Measurements from ENCODE around the gene CCNDBP1.
"Not testable (repeated sequence)": the region's sequence is repeated elsewhere in the genome, so short reads cannot be mapped to it uniquely, and the experiment has no call there.

The CCNDBP1 gene

DNA sequence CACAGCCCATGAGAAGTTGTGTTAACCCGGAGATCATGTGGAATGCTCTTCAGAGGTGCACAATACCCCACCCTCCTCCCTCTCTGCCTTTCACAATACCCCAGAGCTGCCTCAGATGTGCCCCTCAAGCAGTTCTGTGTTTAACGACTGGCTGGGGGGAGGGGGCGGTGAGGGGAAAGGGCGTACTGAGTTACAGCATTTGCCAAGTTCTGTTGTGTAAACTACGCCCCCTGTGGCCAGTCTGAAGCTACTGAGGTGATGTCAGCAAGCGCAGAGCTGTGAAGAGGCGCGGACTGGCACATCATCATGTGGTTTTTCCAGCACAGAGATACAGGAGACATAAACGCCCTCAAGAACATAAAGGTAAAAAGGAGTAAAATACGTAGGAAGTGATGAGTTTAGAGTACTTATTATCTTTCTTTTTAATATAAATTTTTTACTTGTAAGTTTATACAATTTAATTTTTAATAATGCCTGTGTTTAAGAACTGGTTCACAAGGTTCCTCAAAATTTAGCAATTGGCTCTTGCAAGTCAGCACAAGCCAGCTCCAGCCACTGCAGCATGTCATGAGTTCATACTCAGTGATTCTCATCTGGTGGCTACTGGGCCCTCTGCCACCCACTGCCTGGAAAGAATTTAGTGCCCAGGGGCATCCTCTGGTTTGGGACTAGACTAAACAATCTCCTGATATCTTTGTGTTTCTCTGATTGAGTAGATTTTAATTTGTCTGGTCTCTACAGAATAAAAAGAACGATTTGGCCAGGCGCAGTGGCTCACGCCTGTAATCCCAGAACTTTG, 33.9 kb downstream of the CCNDBP1 start:
- DNase-seq, result no peak

DNA sequence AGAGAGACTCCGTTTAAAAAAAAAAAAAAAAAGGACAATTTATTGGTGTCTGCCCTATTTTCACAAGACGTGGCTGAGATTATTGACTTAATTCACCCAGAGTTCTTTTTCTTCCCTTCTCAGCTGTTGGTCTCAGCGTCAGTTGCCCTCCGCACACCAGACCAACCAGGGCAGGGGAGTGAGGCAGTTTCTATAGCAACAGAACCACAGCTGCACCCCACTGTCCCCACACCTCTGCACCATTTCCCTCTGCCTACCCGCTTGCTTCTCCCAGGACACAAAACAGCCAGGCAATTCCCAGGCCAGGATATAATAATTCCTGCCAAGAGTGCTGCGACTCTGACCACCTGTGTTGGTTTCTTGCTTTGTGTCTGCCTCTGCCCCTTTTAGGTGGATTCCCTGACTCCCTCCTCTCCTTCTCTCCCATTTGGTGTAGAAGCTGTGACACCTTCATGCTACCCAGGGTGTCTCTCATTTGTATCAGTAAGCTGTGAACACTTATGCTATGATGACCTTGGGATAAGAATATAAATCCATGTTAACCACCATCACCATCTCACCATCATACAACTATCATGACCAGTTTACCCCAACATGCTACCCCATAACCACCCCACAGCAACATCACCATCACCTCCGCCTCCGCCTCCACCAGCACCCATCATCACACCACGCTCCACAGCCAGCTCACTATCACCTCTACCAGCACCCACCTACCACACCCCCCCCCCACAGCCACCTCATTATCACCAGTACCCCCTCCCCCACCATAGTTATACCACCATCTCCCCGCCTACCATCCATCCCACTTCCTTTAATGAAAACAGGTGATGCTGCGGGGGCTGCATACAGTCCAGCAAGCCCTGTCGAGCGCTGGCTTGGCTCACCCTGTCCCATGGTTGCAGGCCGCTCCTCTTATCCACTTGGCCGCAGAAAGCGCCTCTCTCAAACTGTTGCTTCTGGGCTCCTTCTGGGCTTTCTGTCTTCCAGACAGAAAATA, 35.0 kb downstream of the CCNDBP1 start:
- DNase-seq, result no peak

DNA sequence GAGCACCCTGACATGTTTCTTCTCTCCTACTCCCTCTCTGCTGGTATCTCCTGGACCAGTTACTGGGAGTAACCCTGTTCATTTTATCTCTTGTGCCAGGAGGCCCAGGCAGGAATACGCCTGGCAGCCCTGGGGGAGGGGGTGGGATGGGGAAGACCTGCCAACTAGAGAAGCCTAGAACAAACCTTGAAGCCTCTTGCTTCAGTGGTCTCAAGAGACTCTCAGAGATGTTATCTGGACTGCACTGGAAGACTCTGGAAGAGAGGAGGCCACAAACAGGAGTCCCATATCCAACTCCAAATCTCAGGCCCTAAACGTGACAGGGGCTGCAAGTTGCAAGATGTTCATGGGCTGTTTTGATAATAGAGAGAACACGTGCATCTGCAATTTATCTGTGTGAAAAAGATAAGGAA, 35.8 kb downstream of the CCNDBP1 start, which contains the start of gene EPB42:
Gene EPB42, minus strand, starts transcription at position 28 of the 413 bp plus-strand sequence. CDS start 193 bp downstream, outside the sequence.
- no peak for DNase-seq

DNA sequence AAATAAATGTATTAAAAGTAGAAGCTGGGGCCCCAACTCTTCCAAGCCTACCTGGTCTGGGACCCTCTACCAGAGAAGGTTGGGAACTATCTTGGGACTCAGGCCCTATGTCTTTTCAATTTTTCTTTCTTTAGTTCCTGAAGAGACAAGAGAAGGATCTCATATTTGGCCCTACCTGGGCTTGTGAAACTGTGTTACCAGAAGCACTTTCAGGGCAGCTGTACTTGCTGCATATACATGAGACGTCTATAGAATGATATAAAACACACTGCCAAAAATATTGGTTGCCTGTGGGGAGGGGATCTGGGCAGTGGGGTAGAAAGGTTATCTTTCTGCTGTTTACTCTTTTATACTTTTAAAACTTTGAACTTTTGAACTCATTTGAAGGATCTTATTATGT, 36.2 kb downstream of the CCNDBP1 start:
- no peak for DNase-seq

DNA sequence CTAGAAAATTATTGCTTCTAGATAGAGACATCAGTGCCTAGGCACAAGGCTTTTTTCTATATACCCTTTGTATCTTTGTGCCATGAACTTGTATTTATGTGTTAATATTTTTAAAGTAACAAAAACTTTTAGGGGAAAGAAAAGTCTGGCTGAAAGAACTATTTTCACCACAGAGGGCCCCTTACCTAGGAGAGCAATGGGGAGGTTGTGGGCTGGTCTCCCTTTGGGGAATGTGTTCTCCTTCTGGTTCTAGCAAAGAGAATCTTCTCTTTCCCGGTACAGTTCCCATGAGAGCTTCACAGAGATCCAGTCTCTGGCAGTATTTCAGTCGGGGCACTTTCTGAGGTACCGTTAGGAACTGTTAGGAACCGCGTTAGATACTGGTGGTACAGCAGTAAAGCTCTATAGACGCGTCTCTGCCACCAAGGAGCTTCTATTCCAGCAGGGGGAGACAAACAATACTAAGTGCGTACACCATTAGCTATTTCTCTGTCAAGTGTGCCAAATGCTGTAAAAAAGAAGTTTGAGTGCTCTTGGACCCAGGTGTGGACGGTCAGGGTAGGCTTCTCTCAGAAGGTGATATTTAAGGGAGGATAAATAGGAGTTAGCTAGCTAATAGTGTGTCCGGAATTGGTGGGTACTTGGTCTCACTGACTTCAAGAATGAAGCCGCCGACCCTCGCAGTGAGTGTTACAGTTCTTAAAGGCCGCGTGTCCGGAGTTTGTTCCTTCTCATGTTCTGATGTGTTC, 40.2 kb downstream of the CCNDBP1 start:
- DNase-seq, result peak; percentile 18 to 19

DNA sequence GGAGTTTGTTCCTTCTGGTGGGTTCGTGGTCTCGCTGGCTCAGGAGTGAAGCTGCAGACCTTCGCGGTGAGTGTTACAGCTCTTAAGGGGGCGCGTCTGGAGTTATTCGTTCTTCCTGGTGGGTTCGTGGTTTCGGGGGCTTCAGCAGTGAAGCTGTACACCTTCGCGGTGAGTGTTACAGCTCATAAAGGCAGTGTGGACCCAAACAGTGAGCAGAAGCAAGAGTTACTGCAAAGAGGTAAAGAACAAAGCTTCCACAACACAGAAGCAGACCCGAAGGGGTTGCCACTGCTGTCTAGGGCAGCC, 40.7 kb downstream of the CCNDBP1 start:
- DNase-seq, result not testable (repeated sequence)

DNA sequence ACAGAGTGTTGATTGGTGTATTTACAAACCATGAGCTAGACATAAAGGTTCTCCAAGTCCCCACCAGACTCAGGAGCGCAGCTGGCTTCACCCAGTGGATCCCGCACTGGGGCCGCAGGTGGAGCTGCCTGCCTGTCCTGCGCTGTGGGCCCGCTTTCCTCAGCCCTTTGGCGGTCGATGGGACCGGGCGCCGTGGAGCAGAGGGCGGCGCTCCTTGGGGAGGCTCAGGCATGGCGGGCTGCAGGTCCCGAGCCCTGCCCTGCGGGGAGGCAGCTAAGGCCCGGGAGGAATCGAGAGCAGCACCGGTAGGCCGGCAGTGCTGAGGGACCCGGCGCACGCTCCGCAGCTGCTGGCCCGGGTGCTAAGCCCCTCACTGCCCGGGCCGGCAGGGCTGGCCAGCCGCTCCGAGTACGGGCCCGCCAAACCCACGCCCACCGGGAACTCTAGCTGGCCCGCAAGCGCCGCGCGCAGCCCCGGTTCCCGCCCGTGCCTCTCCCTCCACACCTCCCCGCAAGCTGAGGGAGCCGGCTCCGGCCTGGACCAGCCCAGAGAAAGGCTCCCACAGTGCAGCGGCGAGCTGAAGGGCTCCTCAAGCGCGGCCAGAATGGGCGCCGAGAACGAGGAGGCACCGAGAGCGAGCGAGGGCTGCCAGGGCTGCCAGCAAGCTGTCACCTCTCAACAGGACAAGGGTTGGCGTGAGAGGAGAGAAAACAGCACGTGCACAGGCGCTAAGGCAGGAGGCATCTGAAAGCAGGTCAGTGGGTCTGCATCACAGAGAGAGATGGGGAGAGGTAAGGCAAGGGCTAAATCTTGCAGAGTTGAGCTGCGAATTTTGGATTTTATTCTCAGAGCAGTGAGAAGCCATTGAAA, 41.5 kb downstream of the CCNDBP1 start:
- DNase-seq, result no peak

DNA sequence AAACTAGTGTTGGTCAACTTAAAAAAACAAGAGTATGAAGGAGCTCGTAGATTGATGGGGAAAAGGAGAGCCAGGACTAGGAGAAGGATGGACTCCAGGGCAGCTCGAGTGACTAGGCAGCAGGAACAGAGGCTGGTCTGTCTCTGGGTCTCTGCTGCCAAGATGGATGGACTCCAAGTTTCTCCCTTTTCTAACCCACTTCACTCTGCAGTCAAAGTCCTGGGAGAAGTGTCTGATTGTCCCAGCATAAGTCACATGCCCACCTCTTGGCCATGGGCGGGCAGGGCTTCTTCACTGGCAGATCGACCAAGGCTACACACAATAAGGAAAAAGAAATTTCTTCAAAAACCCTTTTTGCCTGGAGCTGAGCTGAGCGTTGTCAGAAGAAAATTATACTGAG, 44.8 kb downstream of the CCNDBP1 start:
- no peak for DNase-seq

DNA sequence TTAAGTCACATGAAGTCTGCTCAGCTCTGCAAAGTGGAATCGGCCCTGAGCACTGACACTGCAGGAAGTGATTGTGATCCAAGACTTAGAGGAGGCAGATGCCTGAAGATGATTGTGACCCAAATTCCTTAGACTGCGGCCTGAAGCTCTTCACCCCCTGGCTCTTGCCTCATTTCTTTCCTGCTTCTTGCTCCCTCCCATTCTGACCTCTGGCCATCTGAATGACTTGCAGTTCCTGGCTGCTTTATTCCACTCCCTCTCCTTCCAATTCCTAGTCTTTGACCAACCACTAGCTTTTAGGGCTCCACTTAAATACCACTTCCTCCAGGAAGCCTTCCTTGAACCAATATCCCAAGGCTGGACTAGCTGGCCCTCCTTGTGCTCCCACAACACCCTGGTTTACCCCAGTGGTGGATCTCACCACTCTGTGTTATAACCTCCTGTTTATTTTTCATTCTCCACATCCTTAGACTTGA, 45.5 kb downstream of the CCNDBP1 start:
- no peak for DNase-seq

DNA sequence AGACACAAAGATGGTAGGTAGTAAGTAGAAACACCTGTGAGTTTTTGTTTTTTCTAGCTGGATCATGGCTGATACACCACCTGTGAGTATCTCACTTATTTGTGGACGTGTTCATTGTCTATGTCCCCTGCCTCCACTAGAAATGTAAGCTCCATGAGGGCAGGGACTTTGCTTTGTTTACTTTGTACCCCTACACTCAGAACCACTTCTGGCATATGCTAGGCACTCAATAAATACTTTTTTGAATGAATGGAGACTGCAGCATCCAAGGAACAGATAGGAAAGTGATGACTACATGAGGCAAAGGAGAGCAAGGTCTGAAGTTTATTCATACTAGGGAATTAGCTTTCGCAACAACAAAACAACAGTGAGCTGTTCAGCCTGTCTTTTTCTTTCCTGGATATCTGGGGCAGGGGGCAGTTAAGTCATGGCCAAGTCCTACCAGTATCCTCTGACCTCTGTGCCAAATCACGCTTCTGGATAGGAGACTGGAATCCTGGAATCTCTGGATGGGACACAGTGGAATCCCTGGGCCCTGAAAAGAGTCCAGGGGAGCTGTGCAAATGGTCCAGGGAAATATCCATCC, 47.2 kb downstream of the CCNDBP1 start:
- DNase-seq, result no peak

DNA sequence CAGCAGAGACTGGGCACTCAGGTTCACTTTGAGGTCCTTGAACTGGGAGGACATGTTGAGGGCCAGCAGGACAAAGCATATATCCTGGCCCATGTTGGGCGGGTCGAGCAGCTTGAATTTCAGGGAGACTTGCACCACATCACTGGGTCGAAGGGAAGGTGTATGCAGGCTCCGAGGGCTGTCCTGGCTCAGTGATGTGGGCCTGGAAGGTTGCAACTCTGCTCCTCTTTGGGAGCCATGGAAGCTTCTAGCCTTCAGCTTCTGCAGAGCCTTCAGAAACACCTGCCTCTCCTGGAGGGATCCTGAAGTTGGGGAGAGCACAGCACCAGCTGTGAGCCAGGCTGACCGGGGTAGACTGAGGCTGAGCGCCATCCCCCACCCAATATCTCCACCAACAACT, 50.3 kb downstream of the CCNDBP1 start:
- DNase-seq, result no peak

DNA sequence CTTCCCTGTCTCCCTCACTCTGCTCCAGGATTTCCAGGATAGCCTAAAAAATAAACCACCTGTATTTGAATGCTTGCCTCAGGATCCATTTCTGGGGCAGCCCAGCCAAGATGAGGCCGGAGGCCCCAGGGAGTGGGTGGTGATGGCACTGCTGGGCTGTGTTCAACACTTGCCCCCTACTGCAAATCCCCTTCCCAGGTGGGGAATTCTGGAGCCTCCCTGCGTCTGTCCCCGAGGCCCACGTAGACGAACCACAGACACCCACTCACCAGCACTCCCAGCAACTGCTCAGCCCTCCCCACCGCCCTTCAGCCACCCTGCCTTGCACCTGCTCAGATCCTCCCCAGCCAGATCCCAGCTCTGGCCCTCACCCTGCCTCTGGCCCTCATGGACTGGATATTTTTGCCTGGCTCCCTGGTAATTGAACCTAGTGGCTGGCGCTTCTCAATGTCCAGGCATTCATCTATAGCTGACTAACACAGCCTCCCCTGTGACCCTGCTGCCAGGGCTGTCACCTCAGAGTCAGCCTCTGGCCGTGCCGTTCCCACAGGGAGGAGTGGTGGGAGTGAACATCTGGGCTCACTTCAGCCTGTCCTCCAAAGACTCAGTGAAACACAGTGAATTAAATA, 52.8 kb downstream of the CCNDBP1 start:
- no peak for DNase-seq

DNA sequence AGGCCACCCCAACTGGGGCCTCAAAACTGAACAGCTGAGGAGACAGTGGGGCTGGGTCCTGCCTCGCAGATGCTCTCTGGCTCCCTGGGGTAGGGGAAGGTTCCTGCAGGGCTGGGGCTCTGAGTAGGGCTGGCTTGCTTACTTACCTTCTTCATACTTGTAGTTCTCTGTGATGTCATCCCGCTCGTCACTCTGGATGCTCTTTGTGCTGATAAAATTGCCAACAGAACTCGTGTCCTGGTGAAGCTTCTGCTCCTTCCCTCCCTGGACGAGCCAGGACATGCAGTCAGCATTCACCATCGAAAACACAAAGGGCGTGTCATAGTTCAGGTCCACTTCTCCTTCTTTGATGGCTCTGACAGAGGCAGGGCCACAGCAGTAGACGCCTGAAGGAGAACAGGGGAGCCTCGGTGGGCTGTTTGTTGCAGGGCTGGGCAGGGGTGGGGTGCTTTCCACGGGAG, 53.5 kb downstream of the CCNDBP1 start:
- DNase-seq, result no peak

DNA sequence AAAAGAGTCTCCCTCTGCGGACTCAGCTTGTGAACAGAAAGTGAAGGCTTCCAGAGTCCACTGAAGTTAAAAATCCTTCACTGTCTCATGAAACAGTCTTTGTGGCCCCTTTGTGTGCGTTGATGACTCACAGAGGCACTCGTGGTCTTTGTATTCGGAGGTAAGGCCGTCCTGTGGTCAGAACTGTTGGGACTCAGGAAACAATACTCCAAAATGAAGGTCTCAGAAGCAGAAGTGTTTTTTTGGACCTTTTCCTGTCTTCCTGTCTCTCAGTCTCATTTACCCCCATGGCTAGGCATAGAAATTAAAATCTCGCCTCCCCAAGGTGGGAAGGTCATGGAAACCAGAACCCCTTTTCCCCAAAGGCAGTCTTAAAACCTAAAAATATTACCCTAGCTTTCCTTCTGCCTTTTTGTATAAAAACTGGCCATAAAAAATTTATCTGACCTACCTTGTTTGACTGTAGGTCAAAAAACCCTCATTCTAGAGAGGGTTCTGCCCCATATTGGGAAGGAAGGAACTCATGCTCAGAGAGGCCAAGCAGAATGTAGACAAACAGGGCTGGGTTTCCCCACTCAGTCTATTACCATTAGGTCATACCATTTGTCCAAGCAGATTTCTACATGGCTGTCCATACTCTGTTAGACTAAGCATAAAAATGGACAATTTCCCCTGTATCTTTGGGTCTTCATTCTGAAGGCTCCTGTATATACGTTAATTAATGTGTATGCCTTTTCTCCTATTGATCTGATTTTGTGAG, 54.7 kb downstream of the CCNDBP1 start:
- DNase-seq, result no peak

DNA sequence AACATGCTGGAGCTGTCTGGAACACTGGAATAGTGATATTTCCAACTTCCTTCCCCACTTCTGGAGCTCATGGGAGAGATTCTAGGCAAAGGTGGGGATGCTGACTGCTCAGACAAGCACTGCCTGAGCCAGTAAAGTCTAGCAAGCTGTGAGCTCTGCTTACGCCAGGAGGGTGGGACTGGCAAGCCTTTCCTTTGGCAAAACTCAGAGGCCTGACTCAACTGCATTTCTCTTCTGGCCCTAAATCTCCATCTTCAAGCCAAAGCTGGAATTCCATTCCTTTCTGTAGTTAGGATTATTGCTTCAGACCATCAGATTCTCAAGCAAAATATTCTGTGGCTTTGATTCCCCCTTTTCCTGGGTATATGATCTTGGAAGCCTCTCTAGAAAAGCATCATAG, 55.9 kb downstream of the CCNDBP1 start:
- DNase-seq, result no peak

DNA sequence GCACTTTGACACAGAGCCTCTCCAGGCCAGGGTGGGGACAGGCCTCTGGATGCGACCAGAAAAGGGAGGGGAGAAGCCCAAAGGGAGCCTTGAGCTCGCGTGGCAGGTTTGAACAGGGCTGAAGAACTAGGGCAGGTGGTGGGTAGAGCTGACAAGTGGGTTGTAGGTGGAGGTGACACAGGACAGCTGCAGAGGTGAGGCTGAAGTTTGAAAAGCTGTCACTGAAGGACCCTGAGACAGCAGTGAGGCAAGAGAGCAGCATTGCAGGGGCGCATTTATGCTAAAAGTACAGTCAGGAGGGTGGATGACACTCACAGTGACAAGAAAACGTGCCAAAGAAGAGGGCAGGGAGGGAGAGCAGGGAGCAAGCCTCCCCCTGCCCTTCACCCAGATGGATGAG, 57.4 kb downstream of the CCNDBP1 start:
- no peak for DNase-seq

DNA sequence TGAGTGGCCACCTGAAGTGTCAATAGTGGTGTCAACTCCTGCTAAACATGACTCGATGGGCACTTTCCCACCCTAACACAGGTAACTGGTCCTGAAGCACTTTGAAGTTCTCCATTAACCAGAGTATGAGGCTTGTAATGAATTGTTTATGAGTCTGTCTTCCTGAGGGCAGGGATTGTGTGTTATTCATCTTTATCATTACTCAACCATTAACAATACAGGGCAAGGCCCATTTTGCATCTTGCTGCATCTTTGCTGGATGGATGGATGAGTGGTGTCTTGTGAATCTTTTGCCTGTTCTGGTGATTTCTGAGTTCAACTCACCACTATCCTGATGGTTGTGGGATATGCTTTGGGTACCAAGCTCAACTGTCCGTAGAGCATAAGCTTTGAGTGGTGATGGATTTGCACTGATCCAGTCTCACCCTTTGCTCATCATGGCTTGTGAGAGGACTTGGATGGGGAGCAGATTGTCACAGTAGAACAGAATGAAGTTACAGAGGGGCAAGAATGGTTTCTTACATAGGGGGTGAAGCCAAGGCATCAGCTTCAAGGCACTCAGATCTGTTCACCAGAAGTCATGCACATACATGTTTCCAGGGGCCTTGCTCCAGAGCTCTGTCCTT, 57.9 kb downstream of the CCNDBP1 start:
- DNase-seq, result no peak

DNA sequence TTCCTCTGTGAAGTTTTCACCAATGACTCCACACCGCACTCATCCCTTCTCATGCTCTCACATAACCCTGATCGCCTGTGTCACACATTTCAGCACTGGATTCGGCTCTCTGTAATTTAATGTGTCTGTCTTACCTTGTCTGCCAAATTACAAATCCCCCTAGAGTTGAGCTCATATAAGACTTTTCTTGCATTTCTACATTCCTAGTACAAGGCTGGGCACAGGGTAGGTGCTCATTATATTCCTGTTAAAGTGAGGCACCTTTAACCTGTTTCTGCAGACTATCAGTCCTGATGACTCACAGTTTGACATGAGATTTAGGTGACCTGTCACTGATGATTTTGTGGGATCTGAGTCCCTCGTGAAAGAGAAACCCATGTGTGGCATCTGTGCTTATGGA, 58.9 kb downstream of the CCNDBP1 start:
- DNase-seq, result no peak

DNA sequence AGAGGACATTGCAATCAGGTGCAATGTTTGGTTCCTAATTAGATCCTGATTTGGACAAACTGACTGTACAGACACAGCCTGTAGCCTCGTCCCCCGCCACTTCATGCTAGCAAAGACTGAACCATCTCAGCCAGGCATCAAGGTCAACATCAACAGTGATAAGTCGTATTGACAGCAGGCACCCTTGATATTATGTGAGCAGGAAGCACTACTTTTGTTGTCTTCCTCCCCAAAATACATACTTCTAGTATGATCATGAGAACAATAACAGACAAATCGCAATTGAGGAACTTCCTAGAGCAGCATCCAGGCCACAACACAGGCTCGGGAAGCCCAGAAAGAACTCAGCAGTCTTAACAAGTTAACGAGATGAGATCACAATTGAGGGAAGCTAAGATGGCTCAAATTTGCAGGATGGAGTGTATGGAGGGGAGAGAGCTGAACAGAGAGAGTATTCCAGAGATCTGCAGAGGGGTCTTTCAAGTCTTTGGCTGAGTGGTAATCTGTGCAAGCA, 61.1 kb downstream of the CCNDBP1 start:
- no peak for DNase-seq
